ENCODE results near the gene TAGAP. TPM values are rescaled to one million over a fixed set of nuclear protein-coding genes. Genes with fewer than 3 reads are reported as not detected.

The TAGAP gene
- total RNA-seq, 1 experiment from 2014 or later = 0.13 TPM

DNA sequence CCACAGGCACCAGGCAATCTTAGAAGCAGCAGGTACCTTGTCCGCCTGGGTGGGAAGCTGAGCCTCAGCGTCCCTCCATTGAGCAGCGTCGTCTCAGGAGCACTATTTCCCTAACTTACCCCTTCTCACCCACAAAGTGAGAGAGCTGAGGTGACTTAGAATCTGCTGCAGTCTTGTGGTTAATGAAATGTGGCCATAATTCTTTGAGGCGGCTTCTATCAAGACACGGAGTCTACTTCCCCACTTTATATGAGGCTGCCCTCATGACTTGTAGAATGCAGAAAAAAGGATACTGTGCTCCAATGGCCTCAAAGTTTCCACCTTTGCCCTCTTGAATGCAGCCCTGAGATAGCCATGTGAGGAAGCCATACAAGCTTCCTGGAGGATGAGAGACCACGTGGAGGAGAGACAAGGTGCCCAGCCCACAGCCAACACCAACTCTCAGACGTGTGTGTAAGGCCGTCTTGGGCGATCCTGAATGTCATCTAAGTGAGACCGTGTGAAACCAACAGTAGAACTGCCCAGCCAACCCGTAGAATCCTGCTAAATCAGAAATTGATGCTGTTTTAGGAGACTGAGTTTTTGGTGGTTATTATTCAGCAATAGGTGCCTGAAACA is 9.1 kb upstream of the TAGAP start:
- no peak for TF ChIP-seq SIN3A (IDR thresholded peaks at IDR 0.05; ENCODE audit: borderline replicate concordance, insufficient read depth, low read depth, low read length)
- TF ChIP-seq CTCF (IDR thresholded peaks at IDR 0.05) = no peak
- TF ChIP-seq REST (IDR thresholded peaks at IDR 0.05; ENCODE audit: insufficient read depth in 1 of 2, low read depth in 2 of 2, low read length in 1 of 2) = no peak
- no peak overlapping the region for H3K4me3 ChIP-seq (ENCODE audit: low read depth in 2 of 2, low read length in 2 of 2)
- H3K4me1 ChIP-seq (ENCODE audit: control insufficient read depth, insufficient read depth, low read length) = no peaks in the 10 kb centered on the region
- intact Hi-C loops (cut with micrococcal nuclease; ENCODE audit: unreplicated experiment) = no loop called here
- ChIA-PET POLR2A (no interaction called here), CTCF (interaction anchor here (0.6 kb wide), 1 partner anchor 50 kb away, joined by 3 read pairs; no protein-coding TSS in a partner anchor)
- no peaks in the 10 kb centered on the region for H3K9me3 ChIP-seq (ENCODE audit: control insufficient read depth, insufficient read depth, low read depth, low read length)
- BruUV-seq (replicated peaks) = no TSS peak
- peaks cover 42% of the 10 kb centered on the region for H3K27me3 ChIP-seq (ENCODE audit: control insufficient read depth, insufficient read depth, low read length)
- H3K27ac ChIP-seq (ENCODE audit: low read length) = no peak overlapping the region
- DNase-seq (ENCODE audit: low read depth, low spot score) = no peak
- ATAC-seq = no peak
- in situ Hi-C loops (cut with HindIII; ENCODE audit: low pct_unique_long_range_greater_than_20kb, low sequenced_read_pairs) = no loop called here
- H3K36me3 ChIP-seq (ENCODE audit: control insufficient read depth, insufficient read depth, low read length) = no peaks in the 10 kb centered on the region

GRCh38 chr6:159052720-159053119 is 7.9 kb upstream of the TAGAP start:
- Histone ChIP-seq H3K4me1 (ENCODE audit: control insufficient read depth, insufficient read depth, low read length) (no peaks in the 10 kb centered on the region), H3K4me3 (ENCODE audit: low read depth in 2 of 2, low read length in 2 of 2) (no peak overlapping the region), H3K9me3 (ENCODE audit: control insufficient read depth, insufficient read depth, low read depth, low read length) (no peaks in the 10 kb centered on the region), H3K36me3 (ENCODE audit: control insufficient read depth, insufficient read depth, low read length) (no peaks in the 10 kb centered on the region), H3K27ac (ENCODE audit: low read length) (no peak overlapping the region), H3K27me3 (ENCODE audit: control insufficient read depth, insufficient read depth, low read length) (peaks cover 39% of the 10 kb centered on the region)
- CTCF ChIA-PET = no interaction called here
- DNase-seq (ENCODE audit: low read depth, low spot score) (no peak), ATAC-seq (no peak)
- intact Hi-C loops (cut with micrococcal nuclease; ENCODE audit: unreplicated experiment) = no loop called here
- TF ChIP-seq REST (IDR thresholded peaks at IDR 0.05; ENCODE audit: insufficient read depth in 1 of 2, low read depth in 2 of 2, low read length in 1 of 2) (no peak), POLR2AphosphoS5 (IDR thresholded peaks at IDR 0.05; ENCODE audit: low read depth, low read length) (no peak), TCF7L2 (IDR thresholded peaks at IDR 0.05; ENCODE audit: low read depth, low read length) (no peak), CTCF (IDR thresholded peaks at IDR 0.05) (no peak), SIN3A (IDR thresholded peaks at IDR 0.05; ENCODE audit: borderline replicate concordance, insufficient read depth, low read depth, low read length) (no peak)
- in situ Hi-C loops (cut with HindIII; ENCODE audit: low pct_unique_long_range_greater_than_20kb, low sequenced_read_pairs) = no loop called here
- no TSS peak for BruUV-seq (replicated peaks)
- POLR2A ChIA-PET = no interaction called here
